NB4 (cell line): Measurements from ENCODE around the gene MTURN.

Experiments
- POLR2A ChIP-seq: IDR thresholded peaks from 2 replicates; pipeline ENCODE4 v1.6.1; 2011; ENCODE audit warnings: mild to moderate bottlenecking; ENCODE audit not compliant: insufficient read length; ENCODE audit errors: extremely low read depth
- TF ChIP-seq, protein P1 (sequence below): IDR thresholded peaks from one replicate; pipeline ENCODE4 v1.5.1; 2012; ENCODE audit warnings: low read depth, low read length
- TF ChIP-seq, protein P2 (sequence below): IDR thresholded peaks from 2 replicates; pipeline ENCODE4 v1.6.1; 2011; ENCODE audit warnings: low read depth, low read length

DNA sequence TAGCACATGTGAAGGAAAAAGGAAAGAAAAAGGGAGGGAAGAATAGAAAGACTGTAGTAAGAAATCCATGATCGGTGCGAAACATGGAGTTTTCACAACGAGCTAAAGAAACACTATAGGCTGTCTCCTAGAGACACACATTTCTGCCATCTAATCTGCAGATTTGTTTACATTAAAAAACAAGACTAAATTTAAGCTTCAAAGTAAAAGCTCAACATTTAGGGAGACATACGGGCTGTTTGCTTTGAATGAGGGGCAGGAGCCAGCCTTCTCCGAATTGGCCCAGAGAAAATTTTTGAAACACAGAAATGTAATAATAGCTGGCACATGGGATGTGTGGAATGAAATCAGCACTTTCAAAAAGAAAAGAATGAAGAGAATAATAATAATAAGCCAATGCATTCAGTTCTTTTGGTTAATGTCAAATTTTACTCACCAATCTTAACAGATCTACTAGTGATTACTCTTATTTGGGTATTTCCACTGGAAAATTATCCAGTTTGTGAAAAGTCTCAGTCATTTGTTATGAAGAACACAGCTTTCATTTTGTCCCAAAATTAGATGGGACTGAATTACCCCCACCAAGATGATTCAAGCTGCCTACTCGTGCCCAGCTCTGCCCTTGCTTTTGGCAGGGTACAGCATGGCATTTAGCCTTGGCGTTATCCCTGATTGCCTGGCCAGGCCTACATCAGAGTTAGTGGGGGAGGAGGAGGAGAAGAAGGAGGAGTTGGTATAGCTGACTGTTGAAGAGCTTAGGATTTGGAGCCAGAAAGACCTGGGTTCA, 47.1 kb downstream of the MTURN start:
- TF ChIP-seq, protein P1, sequence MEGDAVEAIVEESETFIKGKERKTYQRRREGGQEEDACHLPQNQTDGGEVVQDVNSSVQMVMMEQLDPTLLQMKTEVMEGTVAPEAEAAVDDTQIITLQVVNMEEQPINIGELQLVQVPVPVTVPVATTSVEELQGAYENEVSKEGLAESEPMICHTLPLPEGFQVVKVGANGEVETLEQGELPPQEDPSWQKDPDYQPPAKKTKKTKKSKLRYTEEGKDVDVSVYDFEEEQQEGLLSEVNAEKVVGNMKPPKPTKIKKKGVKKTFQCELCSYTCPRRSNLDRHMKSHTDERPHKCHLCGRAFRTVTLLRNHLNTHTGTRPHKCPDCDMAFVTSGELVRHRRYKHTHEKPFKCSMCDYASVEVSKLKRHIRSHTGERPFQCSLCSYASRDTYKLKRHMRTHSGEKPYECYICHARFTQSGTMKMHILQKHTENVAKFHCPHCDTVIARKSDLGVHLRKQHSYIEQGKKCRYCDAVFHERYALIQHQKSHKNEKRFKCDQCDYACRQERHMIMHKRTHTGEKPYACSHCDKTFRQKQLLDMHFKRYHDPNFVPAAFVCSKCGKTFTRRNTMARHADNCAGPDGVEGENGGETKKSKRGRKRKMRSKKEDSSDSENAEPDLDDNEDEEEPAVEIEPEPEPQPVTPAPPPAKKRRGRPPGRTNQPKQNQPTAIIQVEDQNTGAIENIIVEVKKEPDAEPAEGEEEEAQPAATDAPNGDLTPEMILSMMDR = no peak
- no peak for TF ChIP-seq POLR2A
- TF ChIP-seq, protein P2, sequence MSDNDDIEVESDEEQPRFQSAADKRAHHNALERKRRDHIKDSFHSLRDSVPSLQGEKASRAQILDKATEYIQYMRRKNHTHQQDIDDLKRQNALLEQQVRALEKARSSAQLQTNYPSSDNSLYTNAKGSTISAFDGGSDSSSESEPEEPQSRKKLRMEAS = no peak
